Transverse colon (tissue), 4 donors: ENCODE results near the gene GC. TPM values are rescaled to one million over a fixed set of nuclear protein-coding genes. Genes with fewer than 3 reads are reported as not detected.

Experiments used
- DNase-seq: peaks from one replicate; pipeline ENCODE4 v3.0.0-alpha.2; 2019
- H3K27ac ChIP-seq, 4 donors: fragments of 200-600 bp; sonication (generic); 2 replicates each; pipeline ENCODE4 v1.5.1; 2016 to 2018; ENCODE audit warnings: inconsistent platforms in 4 of 4
- H3K27me3 ChIP-seq: fragments of 200-600 bp; sonication (generic); 2 replicates; pipeline ENCODE4 v1.5.1; 2017; ENCODE audit warnings: inconsistent platforms
- H3K36me3 ChIP-seq, 4 donors: fragments of 200-600 bp; sonication (generic); 2 replicates each; pipeline ENCODE4 v1.5.1; 2017 to 2019; ENCODE audit warnings: inconsistent platforms in 4 of 4
- H3K4me1 ChIP-seq, 4 donors: fragments of 200-600 bp; sonication (generic); 2 replicates each; pipeline ENCODE4 v1.5.1; 2017 to 2020; ENCODE audit warnings: inconsistent platforms in 4 of 4
- H3K4me3 ChIP-seq, 4 donors: fragments of 200-600 bp; sonication (generic); 1 replicate in 1 of 4; 2 replicates in 3 of 4; pipeline versions ENCODE4 v1.5.1 to v1.6.1; 2017 to 2019; ENCODE audit warnings: inconsistent platforms in 4 of 4
- H3K9me3 ChIP-seq, 2 donors: fragments of 200-600 bp; sonication (generic); 2 replicates each; pipeline ENCODE4 v1.5.1; 2017 to 2019; ENCODE audit warnings: inconsistent platforms in 2 of 2
- EP300 ChIP-seq: sonication (generic); formaldehyde crosslinking; IDR thresholded peaks from one replicate; pipeline ENCODE4 v1.6.1; 2017; ENCODE audit warnings: antibody characterized with exemption, low read depth
- POLR2A ChIP-seq: fragments of 450-650 bp; IDR thresholded peaks from one replicate; pipeline ENCODE4 v1.6.1; 2016; ENCODE audit warnings: antibody characterized with exemption, mild to moderate bottlenecking, moderate library complexity
- POLR2AphosphoS5 ChIP-seq, 3 donors: sonication (generic); formaldehyde crosslinking; IDR thresholded peaks; one replicate each; pipeline ENCODE4 v1.6.1; 2016; ENCODE audit warnings: antibody characterized with exemption in 3 of 3
- WGBS, 2 donors: methylation state at CpG; one replicate each; pipeline ENCODE4 v1.1.5; 2018; ENCODE audit warnings: low coverage in 1 of 2; 5-methylcytosine and 5-hydroxymethylcytosine counted together
- in situ Hi-C, 4 donors: fragments of 200-750 bp; cut with MboI; loops; one replicate each; pipeline versions ENCODE4 v1.15.0 to v1.15.1; 2017; ENCODE audit warnings: low sequenced_read_pairs in 3 of 4, low pct_ligation_motif_present in 1 of 4, low pct_unique_long_range_greater_than_20kb in 1 of 4
- intact Hi-C: fragments of 100-400 bp; cut with DNase I; formaldehyde crosslinking; loops from one replicate; pipeline ENCODE4 v1.15.1; 2023; ENCODE audit warnings: low total_unique reads
- total RNA-seq, 4 donors: library from RNA; depleted of rRNA; stranded (reverse); fragments of >200 nt; gene quantifications; one replicate each; pipeline ENCODE4 v1.1.0, GENCODE V29; 2016
- TF ChIP-seq, protein P1 (sequence below), 5 experiments: fragments of 200-600 bp in 3 of 5; fragments of 450-650 bp in 2 of 5; sonication (generic) in 3 of 5; IDR thresholded peaks; 1 replicate in 2 of 5; 2 replicates in 3 of 5; pipeline ENCODE4 v1.5.1; 2016 to 2017; ENCODE audit warnings: antibody characterized with exemption in 5 of 5, inconsistent platforms in 3 of 5, mild to moderate bottlenecking in 2 of 5, moderate library complexity in 1 of 5

The GC gene
- total RNA-seq, 4 donors from 2014 or later: not detected

DNA sequence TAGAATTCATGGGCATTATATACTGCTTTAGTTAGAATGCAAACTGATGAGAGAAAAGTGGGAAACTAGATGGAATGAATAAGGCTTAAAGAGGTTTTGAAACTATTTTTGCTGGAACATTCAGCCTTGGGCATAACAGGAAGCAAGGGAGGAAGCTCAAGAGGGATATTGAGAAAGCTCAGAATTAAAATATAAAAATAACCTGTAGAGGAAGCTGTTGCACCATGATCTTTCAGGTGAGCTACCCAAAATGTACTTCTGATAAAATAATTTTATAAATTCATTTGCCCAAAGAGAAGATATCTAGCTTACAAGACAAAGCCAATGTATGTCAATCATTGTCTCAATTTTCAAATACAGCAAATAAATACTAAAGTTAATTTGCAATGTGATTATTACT, 11.3 kb downstream of the GC start:
- DNase-seq: no peak
- Histone ChIP-seq H3K4me3 (no peak overlapping the region), H3K4me1 (no peaks in the 10 kb centered on the region), H3K27me3 (no peaks in the 10 kb centered on the region), H3K27ac (no peak overlapping the region), H3K9me3 (no peaks in the 10 kb centered on the region), H3K36me3 (no peaks in the 10 kb centered on the region)
- TF ChIP-seq EP300 (no peak), POLR2A (no peak), POLR2AphosphoS5 (IDR thresholded peaks at IDR 0.05) (no peak)
- TF ChIP-seq, protein P1, sequence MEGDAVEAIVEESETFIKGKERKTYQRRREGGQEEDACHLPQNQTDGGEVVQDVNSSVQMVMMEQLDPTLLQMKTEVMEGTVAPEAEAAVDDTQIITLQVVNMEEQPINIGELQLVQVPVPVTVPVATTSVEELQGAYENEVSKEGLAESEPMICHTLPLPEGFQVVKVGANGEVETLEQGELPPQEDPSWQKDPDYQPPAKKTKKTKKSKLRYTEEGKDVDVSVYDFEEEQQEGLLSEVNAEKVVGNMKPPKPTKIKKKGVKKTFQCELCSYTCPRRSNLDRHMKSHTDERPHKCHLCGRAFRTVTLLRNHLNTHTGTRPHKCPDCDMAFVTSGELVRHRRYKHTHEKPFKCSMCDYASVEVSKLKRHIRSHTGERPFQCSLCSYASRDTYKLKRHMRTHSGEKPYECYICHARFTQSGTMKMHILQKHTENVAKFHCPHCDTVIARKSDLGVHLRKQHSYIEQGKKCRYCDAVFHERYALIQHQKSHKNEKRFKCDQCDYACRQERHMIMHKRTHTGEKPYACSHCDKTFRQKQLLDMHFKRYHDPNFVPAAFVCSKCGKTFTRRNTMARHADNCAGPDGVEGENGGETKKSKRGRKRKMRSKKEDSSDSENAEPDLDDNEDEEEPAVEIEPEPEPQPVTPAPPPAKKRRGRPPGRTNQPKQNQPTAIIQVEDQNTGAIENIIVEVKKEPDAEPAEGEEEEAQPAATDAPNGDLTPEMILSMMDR (IDR thresholded peaks at IDR 0.05): peak in 3 of 5 experiments; percentile 18 to 31 (median 26)
- intact Hi-C loops (no loop called here), in situ Hi-C loops (no loop called here)

DNA sequence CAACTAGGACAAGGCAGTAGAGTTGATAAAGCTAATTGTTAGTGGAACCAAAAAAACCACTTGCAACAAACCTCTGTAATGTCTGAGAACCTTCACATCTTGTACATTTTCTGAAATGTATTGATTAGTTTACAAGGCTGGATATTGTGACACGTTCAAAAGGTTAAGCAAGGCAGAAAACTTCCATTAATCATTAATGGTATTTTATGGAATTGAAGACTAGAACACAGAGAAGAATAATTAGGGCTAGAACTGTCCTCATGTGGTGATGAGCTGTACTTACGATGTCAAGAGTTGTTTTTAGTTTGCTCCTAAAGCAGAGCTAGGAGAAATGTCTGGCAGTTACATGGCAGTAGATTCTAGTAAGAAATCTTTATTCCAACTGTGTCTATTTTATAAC, 12.3 kb downstream of the GC start:
- Histone ChIP-seq H3K27me3 (no peaks in the 10 kb centered on the region), H3K4me1 (no peaks in the 10 kb centered on the region), H3K27ac (no peak overlapping the region), H3K9me3 (no peaks in the 10 kb centered on the region), H3K4me3 (no peak overlapping the region), H3K36me3 (no peaks in the 10 kb centered on the region)
- intact Hi-C loops: no loop called here
- 53 to 61% methylated on average over 2 of the region's 2 CpGs for WGBS, 2 donors
- TF ChIP-seq POLR2AphosphoS5 (IDR thresholded peaks at IDR 0.05): no peak
- TF ChIP-seq, protein P1 (IDR thresholded peaks at IDR 0.05): no peak
- no peak for TF ChIP-seq EP300
- no peak for TF ChIP-seq POLR2A
- in situ Hi-C loops: no loop called here
- no peak for DNase-seq

DNA sequence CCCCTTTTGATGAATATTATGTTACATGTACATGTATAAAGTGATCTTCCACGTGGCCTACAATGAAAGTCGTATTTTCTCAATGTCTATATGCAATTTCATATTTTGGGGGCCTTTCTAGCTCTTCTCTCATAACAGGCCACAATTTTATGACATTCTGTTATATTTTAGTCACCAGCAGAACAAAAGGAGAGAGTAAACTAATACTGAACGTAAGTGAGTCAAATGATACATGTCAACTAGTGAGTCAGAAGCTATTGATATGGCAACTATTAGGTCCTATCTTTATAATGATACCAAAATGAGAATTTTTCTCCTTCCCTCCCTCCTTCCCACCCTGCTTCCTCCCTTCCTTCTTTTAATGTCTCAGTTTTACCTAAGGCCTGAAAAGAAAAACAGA, 14.4 kb downstream of the GC start:
- Histone ChIP-seq H3K4me1 (no peaks in the 10 kb centered on the region), H3K9me3 (no peaks in the 10 kb centered on the region), H3K4me3 (no peak overlapping the region), H3K27me3 (no peaks in the 10 kb centered on the region), H3K36me3 (no peaks in the 10 kb centered on the region), H3K27ac (no peak overlapping the region)
- intact Hi-C loops (no loop called here), in situ Hi-C loops (no loop called here)
- TF ChIP-seq EP300 (no peak), POLR2A (no peak)
- 76% methylated on average over 3 of the region's 3 CpGs for WGBS, 2 donors
- no peak for DNase-seq

DNA sequence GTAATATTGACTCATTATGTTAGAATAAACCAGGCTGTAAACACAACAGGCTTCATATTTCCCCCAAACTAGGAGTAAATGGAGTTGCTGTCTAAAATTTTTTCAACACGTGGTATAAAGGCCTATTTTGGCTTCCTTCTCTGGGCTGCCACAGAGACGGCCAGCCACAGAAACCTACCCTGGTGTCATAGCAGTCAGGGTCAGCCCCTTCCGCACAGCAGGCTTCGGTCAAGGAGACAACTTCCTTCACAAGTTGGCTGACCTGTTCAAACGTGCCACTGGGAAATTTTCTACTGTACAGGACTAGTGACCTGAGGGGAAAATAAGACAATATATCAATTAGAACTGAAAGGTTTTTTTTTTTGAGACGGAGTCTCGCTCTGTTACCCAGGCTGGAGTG, 15.8 kb downstream of the GC start:
- DNase-seq: no peak
- Histone ChIP-seq H3K27me3 (no peaks in the 10 kb centered on the region), H3K4me3 (no peak overlapping the region), H3K36me3 (no peaks in the 10 kb centered on the region), H3K9me3 (no peaks in the 10 kb centered on the region), H3K4me1 (no peaks in the 10 kb centered on the region), H3K27ac (no peak overlapping the region)
- WGBS, 2 donors: 80 to 94% methylated on average over 2 to 7 of the region's 7 CpGs
- in situ Hi-C loops (no loop called here), intact Hi-C loops (no loop called here)
- TF ChIP-seq EP300: no peak
- TF ChIP-seq POLR2A: no peak
- no peak for TF ChIP-seq POLR2AphosphoS5 (IDR thresholded peaks at IDR 0.05)
- TF ChIP-seq, protein P1 (IDR thresholded peaks at IDR 0.05): no peak

DNA sequence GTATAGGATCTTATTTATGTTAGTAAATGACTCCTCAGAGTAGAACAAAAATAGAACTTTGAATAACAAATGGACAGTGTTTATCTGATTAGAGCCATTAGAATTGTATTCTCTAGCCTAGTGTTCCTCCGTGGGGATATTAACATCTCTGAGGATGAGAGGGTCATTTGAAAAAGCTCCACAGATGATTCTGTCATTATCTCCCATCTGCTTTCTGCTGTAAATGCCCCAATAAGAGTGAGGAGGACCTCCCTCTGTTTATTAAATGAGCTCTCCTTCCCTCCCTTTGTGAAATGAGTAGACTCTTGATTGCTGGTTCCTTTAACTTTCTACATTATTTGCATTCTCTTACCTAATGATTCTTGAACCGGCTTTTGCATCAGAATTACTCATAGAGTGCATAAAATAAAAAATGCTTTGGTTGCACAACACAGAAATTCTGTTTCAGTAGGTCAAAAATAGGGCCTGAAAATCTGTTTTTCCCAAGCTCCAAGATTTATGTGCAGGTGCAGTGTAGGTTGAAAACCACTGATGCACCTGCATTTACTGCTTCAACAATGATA, 18.0 kb downstream of the GC start:
- Histone ChIP-seq H3K4me1 (no peaks in the 10 kb centered on the region), H3K27ac (no peak overlapping the region), H3K36me3 (no peaks in the 10 kb centered on the region), H3K9me3 (no peaks in the 10 kb centered on the region), H3K27me3 (no peaks in the 10 kb centered on the region), H3K4me3 (no peak overlapping the region)
- DNase-seq: no peak
- intact Hi-C loops: no loop called here
- WGBS, 2 donors: 49 to 63% methylated on average over 2 of the region's 2 CpGs
- no peak for TF ChIP-seq EP300
- TF ChIP-seq POLR2AphosphoS5 (IDR thresholded peaks at IDR 0.05): no peak
- TF ChIP-seq, protein P1 (IDR thresholded peaks at IDR 0.05): no peak
- no peak for TF ChIP-seq POLR2A
- in situ Hi-C loops: no loop called here
